Bronchial epithelial cell (primary cell): ENCODE results near the gene ITIH5. TPM values are rescaled to one million over a fixed set of nuclear protein-coding genes. Genes with fewer than 3 reads are reported as not detected.

ENCODE experiments used
- total RNA-seq: library from RNA; depleted of rRNA; stranded (reverse); fragments of >200 nt; gene quantifications from 2 replicates; pipeline ENCODE4 v1.2.1, GENCODE V29; 2014

The ITIH5 gene
- total RNA-seq, 1 donor from 2014 or later = not detected

Other genes starting within 250 kb of the ITIH5 start
- gene ITIH2, start 36.4 kb upstream of the ITIH5 start, total RNA-seq = not detected in 2 replicates
- gene KIN, start 121.0 kb upstream of the ITIH5 start, total RNA-seq = 2.9 and 4.6 TPM in 2 replicates
- gene ATP5F1C, start 121.2 kb upstream of the ITIH5 start, total RNA-seq = 153 and 165 TPM in 2 replicates
- 1.3 and 1.4 TPM in 2 replicates for gene TAF3, start 151.5 kb upstream of the ITIH5 start, total RNA-seq